ENCODE measurements around the gene DAB1. TPM values are rescaled to one million over a fixed set of nuclear protein-coding genes. Genes with fewer than 3 reads are reported as not detected.

Gene DAB1
- polyA plus RNA-seq, 1 donor from 2014 or later: 11.4 TPM

DNA sequence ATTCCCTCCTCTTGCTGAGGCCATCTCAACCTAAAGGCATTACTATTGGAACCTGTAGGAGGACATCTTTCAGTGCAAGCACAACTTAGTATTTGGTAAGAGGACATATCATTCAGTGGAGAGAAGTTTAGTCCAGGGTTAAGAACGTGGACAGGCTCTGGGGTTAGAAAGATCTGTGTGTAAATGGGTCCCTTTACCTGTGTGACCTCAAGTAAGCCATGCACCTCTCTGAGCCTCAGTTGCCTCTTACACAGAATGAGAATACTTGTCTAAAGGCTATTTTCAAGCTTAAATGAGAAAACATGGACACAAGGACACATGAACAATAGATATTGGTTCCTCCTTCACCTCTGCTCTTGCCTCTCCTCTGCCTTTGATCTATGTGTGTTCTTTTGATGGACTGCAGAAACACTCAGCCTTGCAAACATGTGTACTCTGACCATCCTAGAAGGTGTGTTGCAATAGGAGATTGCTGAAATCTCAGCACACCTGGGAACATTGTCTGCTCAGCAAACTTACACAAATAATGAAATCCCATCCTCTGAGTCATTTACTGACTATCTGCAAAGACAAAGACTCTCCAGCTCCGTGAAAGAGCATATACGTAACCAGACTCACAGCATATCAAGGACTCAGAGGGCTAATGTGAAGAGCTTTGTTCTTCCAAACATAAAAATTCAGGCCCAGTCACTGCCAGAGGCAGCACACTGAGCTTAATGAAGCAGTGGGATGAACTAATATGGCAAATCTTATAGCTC, 143.8 kb downstream of the DAB1 start:
- no peak overlapping the region for H3K4me3 ChIP-seq (ENCODE audit: low read length)
- H3K27me3 ChIP-seq (ENCODE audit: insufficient read depth, low read depth, low read length): no peaks in the 10 kb centered on the region
- no peaks in the 10 kb centered on the region for H4K20me1 ChIP-seq (ENCODE audit: insufficient read depth)
- H3K79me2 ChIP-seq (replicated peaks; ENCODE audit: insufficient read depth, low read length): no peaks in the 10 kb centered on the region
- TF ChIP-seq, protein P1, sequence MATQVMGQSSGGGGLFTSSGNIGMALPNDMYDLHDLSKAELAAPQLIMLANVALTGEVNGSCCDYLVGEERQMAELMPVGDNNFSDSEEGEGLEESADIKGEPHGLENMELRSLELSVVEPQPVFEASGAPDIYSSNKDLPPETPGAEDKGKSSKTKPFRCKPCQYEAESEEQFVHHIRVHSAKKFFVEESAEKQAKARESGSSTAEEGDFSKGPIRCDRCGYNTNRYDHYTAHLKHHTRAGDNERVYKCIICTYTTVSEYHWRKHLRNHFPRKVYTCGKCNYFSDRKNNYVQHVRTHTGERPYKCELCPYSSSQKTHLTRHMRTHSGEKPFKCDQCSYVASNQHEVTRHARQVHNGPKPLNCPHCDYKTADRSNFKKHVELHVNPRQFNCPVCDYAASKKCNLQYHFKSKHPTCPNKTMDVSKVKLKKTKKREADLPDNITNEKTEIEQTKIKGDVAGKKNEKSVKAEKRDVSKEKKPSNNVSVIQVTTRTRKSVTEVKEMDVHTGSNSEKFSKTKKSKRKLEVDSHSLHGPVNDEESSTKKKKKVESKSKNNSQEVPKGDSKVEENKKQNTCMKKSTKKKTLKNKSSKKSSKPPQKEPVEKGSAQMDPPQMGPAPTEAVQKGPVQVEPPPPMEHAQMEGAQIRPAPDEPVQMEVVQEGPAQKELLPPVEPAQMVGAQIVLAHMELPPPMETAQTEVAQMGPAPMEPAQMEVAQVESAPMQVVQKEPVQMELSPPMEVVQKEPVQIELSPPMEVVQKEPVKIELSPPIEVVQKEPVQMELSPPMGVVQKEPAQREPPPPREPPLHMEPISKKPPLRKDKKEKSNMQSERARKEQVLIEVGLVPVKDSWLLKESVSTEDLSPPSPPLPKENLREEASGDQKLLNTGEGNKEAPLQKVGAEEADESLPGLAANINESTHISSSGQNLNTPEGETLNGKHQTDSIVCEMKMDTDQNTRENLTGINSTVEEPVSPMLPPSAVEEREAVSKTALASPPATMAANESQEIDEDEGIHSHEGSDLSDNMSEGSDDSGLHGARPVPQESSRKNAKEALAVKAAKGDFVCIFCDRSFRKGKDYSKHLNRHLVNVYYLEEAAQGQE (IDR thresholded peaks at IDR 0.05; ENCODE audit: borderline replicate concordance): no peak
- no peak for TF ChIP-seq EZH2 (IDR thresholded peaks at IDR 0.05; ENCODE audit: borderline replicate concordance, insufficient read depth, low read length, poor library complexity, severe bottlenecking)
- no peak overlapping the region for H3K9ac ChIP-seq (ENCODE audit: low read length)
- H3K9me2 ChIP-seq (ENCODE audit: insufficient read depth, low read length): no peaks in the 10 kb centered on the region
- H3K9me3 ChIP-seq (ENCODE audit: low read length): no peaks in the 10 kb centered on the region
- no peak overlapping the region for H3K27ac ChIP-seq (ENCODE audit: low read length)
- H3K4me2 ChIP-seq (ENCODE audit: low read length): no peak overlapping the region
- no peak overlapping the region for H2AFZ ChIP-seq (ENCODE audit: low read depth, low read length)
- no peaks in the 10 kb centered on the region for H3K36me3 ChIP-seq (ENCODE audit: insufficient read depth, low read length)
- no peaks in the 10 kb centered on the region for H3F3A ChIP-seq (ENCODE audit: insufficient read depth, low read length, poor library complexity, severe bottlenecking)

DNA sequence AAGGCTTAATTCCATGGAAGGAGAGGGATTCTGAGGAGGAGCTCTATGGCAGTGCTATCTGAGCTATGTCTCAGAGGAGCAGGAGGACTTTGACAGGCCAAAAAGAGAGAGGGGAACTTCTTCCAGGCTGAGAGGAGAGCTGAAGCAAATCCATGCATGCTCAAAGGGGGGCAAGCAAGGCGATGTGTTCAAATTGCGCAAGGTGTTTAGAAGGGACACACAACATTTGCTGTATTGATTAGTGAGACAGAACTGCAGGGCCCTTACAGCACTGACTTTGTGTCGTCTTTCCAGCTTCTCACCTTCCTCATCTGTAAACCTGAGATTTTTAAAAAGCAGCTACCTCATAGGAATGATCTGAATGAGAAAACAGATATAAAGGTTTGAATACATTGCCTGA, 145.3 kb downstream of the DAB1 start:
- Histone ChIP-seq H4K20me1 (ENCODE audit: insufficient read depth) (no peaks in the 10 kb centered on the region), H3K9me2 (ENCODE audit: insufficient read depth, low read length) (no peaks in the 10 kb centered on the region), H3K4me3 (ENCODE audit: low read length) (no peak overlapping the region), H3F3A (ENCODE audit: insufficient read depth, low read length, poor library complexity, severe bottlenecking) (no peaks in the 10 kb centered on the region), H3K27ac (ENCODE audit: low read length) (no peak overlapping the region), H3K4me2 (ENCODE audit: low read length) (no peak overlapping the region), H3K9ac (ENCODE audit: low read length) (no peak overlapping the region), H3K9me3 (ENCODE audit: low read length) (no peaks in the 10 kb centered on the region), H3K36me3 (ENCODE audit: insufficient read depth, low read length) (no peaks in the 10 kb centered on the region), H2AFZ (ENCODE audit: low read depth, low read length) (no peak overlapping the region), H3K27me3 (ENCODE audit: insufficient read depth, low read depth, low read length) (no peaks in the 10 kb centered on the region), H3K79me2 (replicated peaks; ENCODE audit: insufficient read depth, low read length) (no peaks in the 10 kb centered on the region)
- TF ChIP-seq, protein P2, sequence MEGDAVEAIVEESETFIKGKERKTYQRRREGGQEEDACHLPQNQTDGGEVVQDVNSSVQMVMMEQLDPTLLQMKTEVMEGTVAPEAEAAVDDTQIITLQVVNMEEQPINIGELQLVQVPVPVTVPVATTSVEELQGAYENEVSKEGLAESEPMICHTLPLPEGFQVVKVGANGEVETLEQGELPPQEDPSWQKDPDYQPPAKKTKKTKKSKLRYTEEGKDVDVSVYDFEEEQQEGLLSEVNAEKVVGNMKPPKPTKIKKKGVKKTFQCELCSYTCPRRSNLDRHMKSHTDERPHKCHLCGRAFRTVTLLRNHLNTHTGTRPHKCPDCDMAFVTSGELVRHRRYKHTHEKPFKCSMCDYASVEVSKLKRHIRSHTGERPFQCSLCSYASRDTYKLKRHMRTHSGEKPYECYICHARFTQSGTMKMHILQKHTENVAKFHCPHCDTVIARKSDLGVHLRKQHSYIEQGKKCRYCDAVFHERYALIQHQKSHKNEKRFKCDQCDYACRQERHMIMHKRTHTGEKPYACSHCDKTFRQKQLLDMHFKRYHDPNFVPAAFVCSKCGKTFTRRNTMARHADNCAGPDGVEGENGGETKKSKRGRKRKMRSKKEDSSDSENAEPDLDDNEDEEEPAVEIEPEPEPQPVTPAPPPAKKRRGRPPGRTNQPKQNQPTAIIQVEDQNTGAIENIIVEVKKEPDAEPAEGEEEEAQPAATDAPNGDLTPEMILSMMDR (IDR thresholded peaks at IDR 0.05; ENCODE audit: poor library complexity, severe bottlenecking): no peak
- TF ChIP-seq POLR2AphosphoS5 (IDR thresholded peaks at IDR 0.05) (no peak), EZH2 (IDR thresholded peaks at IDR 0.05; ENCODE audit: borderline replicate concordance, insufficient read depth, low read length, poor library complexity, severe bottlenecking) (no peak), EP300 (conservative IDR thresholded peaks at IDR 0.05; ENCODE audit: poor library complexity, severe bottlenecking) (no peak), MXI1 (conservative IDR thresholded peaks at IDR 0.05; ENCODE audit: poor library complexity, severe bottlenecking) (no peak)

DNA sequence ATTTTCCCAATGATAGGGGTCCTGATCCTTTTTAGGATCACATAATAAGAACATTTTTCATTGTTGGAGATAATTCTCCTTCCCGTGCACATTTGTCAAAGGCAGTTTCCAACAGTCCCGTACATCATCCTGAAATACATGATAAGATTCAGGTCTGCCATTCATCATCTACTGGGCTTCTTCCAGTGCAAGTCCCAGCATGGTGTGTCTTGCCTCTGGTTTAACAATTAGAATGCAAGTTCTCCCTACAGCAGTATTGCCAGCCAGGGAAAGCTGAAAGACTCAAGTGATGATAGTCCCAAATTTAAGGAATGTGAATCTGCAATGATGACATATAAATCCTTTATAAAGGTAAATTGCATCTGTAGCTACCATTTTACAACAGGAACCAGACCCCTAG, 146.2 kb downstream of the DAB1 start:
- H3F3A ChIP-seq (ENCODE audit: insufficient read depth, low read length, poor library complexity, severe bottlenecking): no peaks in the 10 kb centered on the region
- no peak overlapping the region for H2AFZ ChIP-seq (ENCODE audit: low read depth, low read length)
- no peaks in the 10 kb centered on the region for H3K9me2 ChIP-seq (ENCODE audit: insufficient read depth, low read length)
- no peak overlapping the region for H3K4me2 ChIP-seq (ENCODE audit: low read length)
- no peaks in the 10 kb centered on the region for H3K36me3 ChIP-seq (ENCODE audit: insufficient read depth, low read length)
- no peak overlapping the region for H3K9ac ChIP-seq (ENCODE audit: low read length)
- TF ChIP-seq, protein P2 (IDR thresholded peaks at IDR 0.05; ENCODE audit: poor library complexity, severe bottlenecking): no peak
- TF ChIP-seq TAF1 (IDR thresholded peaks at IDR 0.05; ENCODE audit: low read depth) (no peak), SMC3 (conservative IDR thresholded peaks at IDR 0.05; ENCODE audit: poor library complexity) (no peak), POLR2AphosphoS5 (IDR thresholded peaks at IDR 0.05) (no peak), EP300 (conservative IDR thresholded peaks at IDR 0.05; ENCODE audit: poor library complexity, severe bottlenecking) (no peak), RAD21 (conservative IDR thresholded peaks at IDR 0.05) (no peak), MXI1 (conservative IDR thresholded peaks at IDR 0.05; ENCODE audit: poor library complexity, severe bottlenecking) (no peak), EZH2 (IDR thresholded peaks at IDR 0.05; ENCODE audit: borderline replicate concordance, insufficient read depth, low read length, poor library complexity, severe bottlenecking) (no peak)
- TF ChIP-seq, protein P1 (IDR thresholded peaks at IDR 0.05; ENCODE audit: borderline replicate concordance): no peak
- H3K9me3 ChIP-seq (ENCODE audit: low read length): no peaks in the 10 kb centered on the region
- H3K27ac ChIP-seq (ENCODE audit: low read length): no peak overlapping the region
- no peak overlapping the region for H3K4me3 ChIP-seq (ENCODE audit: low read length)
- no peaks in the 10 kb centered on the region for H3K27me3 ChIP-seq (ENCODE audit: insufficient read depth, low read depth, low read length)
- H4K20me1 ChIP-seq (ENCODE audit: insufficient read depth): no peaks in the 10 kb centered on the region
- H3K79me2 ChIP-seq (replicated peaks; ENCODE audit: insufficient read depth, low read length): no peaks in the 10 kb centered on the region

Measured in neural cell (in vitro differentiated cells).